ENCODE data around the gene CCDC60. TPM values are rescaled to one million over a fixed set of nuclear protein-coding genes. Genes with fewer than 3 reads are reported as not detected.
"Not testable (repeated sequence)": the region's sequence is repeated elsewhere in the genome, so short reads cannot be mapped to it uniquely, and the experiment has no call there.

The CCDC60 gene
- total and polyA plus RNA-seq, 10 donors, result not detected

DNA sequence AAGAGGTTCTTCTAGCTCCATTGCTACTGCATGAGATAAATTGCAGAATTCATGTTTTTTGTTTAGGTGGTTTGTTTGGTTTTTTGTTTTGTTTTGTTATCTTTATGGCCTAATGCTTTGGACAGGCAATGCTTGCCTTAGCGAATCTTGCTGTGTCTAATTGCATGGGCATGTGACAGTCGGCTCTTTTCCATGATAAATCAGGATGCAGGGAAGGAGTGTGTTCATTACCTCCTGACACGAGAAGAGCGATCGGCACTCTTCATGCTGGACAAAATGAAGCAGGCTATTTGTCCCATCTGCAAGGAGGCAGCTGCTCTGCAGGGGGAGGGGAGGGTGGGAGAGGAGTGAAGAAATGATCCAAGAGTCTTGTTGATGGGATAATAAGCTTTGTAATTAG lies 6.5 kb downstream of the CCDC60 start:
- no peak overlapping the region for H3K27ac ChIP-seq
- peaks cover 0 to 4% (median 0%) of the 10 kb centered on the region in 8 donors for H3K9me3 ChIP-seq
- DNase-seq, result no peak
- no peak overlapping the region for H3K4me3 ChIP-seq
- TF ChIP-seq, protein P1, sequence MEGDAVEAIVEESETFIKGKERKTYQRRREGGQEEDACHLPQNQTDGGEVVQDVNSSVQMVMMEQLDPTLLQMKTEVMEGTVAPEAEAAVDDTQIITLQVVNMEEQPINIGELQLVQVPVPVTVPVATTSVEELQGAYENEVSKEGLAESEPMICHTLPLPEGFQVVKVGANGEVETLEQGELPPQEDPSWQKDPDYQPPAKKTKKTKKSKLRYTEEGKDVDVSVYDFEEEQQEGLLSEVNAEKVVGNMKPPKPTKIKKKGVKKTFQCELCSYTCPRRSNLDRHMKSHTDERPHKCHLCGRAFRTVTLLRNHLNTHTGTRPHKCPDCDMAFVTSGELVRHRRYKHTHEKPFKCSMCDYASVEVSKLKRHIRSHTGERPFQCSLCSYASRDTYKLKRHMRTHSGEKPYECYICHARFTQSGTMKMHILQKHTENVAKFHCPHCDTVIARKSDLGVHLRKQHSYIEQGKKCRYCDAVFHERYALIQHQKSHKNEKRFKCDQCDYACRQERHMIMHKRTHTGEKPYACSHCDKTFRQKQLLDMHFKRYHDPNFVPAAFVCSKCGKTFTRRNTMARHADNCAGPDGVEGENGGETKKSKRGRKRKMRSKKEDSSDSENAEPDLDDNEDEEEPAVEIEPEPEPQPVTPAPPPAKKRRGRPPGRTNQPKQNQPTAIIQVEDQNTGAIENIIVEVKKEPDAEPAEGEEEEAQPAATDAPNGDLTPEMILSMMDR (IDR thresholded peaks at IDR 0.05 in 8 of 11, conservative IDR thresholded peaks at IDR 0.05 in 3 of 11), result no peak
- TF ChIP-seq POLR2AphosphoS5 (IDR thresholded peaks at IDR 0.05), result no peak
- no peak for TF ChIP-seq POLR2A (IDR thresholded peaks at IDR 0.05)
- 73 to 86% (median 80%) methylated on average over 5 of the region's 5 CpGs for WGBS, 5 donors
- peaks cover 0 to 28% (median 0%) of the 10 kb centered on the region in 7 donors for H3K27me3 ChIP-seq (replicated peaks in 1 of 7)
- H3K4me1 ChIP-seq, result no peaks in the 10 kb centered on the region
- no peaks in the 10 kb centered on the region for H3K36me3 ChIP-seq
- intact Hi-C loops (cut with DNase I; ENCODE audit: low total_unique reads), result no loop called here

DNA sequence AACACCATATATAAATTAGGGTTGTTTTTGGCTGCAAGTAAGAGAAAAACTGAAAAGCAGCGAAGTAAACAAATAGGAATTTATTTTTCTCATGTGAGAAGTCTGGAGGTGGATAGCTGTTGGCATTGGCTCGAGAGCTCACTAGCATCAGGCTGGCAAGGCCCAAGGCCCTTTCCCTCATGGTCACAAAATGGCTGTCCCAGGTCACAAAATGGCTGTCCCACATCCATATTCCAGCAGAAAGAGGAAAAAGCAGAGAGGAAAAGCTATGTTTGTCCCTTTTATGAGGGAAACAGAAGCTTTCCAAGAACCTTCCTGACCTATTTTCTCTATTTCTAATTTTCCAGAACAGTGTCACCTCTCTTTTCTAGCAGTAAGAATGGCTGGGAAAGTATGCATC lies 7.5 kb downstream of the CCDC60 start:
- no peak overlapping the region for H3K27ac ChIP-seq
- no peaks in the 10 kb centered on the region for H3K36me3 ChIP-seq
- DNase-seq, result no peak
- H3K4me1 ChIP-seq, result no peaks in the 10 kb centered on the region
- no peak overlapping the region for H3K4me3 ChIP-seq
- TF ChIP-seq, protein P1 (IDR thresholded peaks at IDR 0.05 in 8 of 11, conservative IDR thresholded peaks at IDR 0.05 in 3 of 11), result no peak
- TF ChIP-seq POLR2A (IDR thresholded peaks at IDR 0.05) (no peak), POLR2AphosphoS5 (IDR thresholded peaks at IDR 0.05) (no peak)
- peaks cover 0 to 19% (median 0%) of the 10 kb centered on the region in 7 donors for H3K27me3 ChIP-seq (replicated peaks in 1 of 7)
- intact Hi-C loops (cut with DNase I; ENCODE audit: low total_unique reads), result no loop called here
- peaks cover 0 to 4% (median 0%) of the 10 kb centered on the region in 8 donors for H3K9me3 ChIP-seq
- WGBS, 5 donors, result 73 to 86% (median 76%) methylated on average over 2 of the region's 2 CpGs

DNA sequence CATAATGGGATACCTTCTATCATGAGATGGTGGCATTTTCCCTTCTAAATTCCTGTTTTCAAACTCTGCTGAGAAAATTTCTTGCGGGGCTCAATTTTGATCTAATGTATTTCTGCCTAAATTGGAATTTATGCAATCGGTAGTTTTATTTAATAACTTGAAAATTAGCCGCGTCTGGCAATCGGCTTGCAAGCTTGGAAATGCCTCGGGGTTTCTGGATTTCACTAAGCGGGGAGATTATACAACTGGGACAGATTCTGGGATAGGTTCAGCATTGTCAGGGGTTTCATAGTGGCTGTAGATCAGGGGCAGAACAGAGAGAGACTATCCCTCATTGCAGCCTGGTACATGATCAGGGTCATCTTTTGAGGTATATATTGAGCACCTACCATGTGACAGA lies 8.6 kb downstream of the CCDC60 start:
- Histone ChIP-seq H3K27me3 (replicated peaks in 1 of 7) (peaks cover 0 to 15% (median 0%) of the 10 kb centered on the region in 7 donors), H3K4me3 (no peak overlapping the region), H3K4me1 (no peaks in the 10 kb centered on the region), H3K27ac (no peak overlapping the region), H3K9me3 (peaks cover 0 to 4% (median 0%) of the 10 kb centered on the region in 8 donors), H3K36me3 (no peaks in the 10 kb centered on the region)
- 90 to 97% (median 97%) methylated on average over 7 of the region's 7 CpGs for WGBS, 5 donors
- intact Hi-C loops (cut with DNase I; ENCODE audit: low total_unique reads), result no loop called here
- TF ChIP-seq, protein P1 (IDR thresholded peaks at IDR 0.05 in 8 of 11, conservative IDR thresholded peaks at IDR 0.05 in 3 of 11), result no peak
- no peak for TF ChIP-seq POLR2AphosphoS5 (IDR thresholded peaks at IDR 0.05)
- TF ChIP-seq POLR2A (IDR thresholded peaks at IDR 0.05), result no peak
- DNase-seq, result no peak

DNA sequence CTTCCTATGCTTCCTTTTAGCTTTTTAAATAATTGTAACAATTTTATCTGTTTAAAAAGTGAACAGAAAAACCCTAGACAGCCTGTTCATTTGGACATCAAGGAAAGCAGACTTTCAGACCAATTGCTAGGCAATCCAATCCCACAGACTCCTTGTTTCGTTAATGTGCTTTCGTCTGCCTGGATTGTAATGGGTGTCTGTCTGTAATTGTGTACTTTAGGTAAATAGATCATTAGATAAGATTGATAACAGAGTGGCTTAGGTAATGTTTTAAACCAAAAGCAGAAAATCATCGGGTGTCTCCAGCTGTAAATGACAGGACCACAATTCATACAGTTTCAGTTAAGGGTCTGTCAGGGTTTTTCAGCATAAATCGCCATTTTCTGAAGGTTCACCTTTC lies 19.6 kb downstream of the CCDC60 start:
- Histone ChIP-seq H3K27ac (no peak overlapping the region), H3K4me1 (no peaks in the 10 kb centered on the region), H3K36me3 (no peaks in the 10 kb centered on the region), H3K27me3 (replicated peaks in 1 of 7) (peaks cover 0 to 3% (median 0%) of the 10 kb centered on the region in 7 donors), H3K9me3 (peaks cover 0 to 31% (median 12%) of the 10 kb centered on the region in 8 donors), H3K4me3 (no peak overlapping the region)
- intact Hi-C loops (cut with DNase I; ENCODE audit: low total_unique reads), result no loop called here
- DNase-seq, result no peak
- 56 to 68% (median 66%) methylated on average over 4 of the region's 4 CpGs for WGBS, 5 donors
- TF ChIP-seq POLR2A (IDR thresholded peaks at IDR 0.05) (no peak), POLR2AphosphoS5 (IDR thresholded peaks at IDR 0.05) (no peak)
- TF ChIP-seq, protein P1 (IDR thresholded peaks at IDR 0.05 in 8 of 11, conservative IDR thresholded peaks at IDR 0.05 in 3 of 11), result no peak

DNA sequence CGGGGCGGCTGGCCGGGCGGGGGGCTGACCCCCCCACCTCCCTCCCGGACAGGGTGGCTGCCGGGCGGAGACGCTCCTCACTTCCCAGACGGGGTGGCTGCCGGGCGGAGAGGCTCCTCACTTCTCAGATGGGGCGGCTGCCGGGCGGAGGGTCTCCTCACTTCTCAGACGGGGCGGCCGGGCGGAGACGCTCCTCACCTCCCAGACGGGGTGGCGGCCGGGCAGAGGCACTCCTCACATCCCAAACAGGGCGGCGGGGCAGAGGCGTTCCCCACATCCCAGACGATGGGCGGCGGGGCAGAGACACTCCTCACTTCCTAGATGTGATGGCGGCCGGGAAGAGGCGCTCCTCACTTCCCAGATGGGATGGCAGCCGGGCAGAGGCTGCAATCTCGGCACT lies 25.8 kb downstream of the CCDC60 start:
- H3K4me3 ChIP-seq; H3K36me3 ChIP-seq; H3K27me3 ChIP-seq (replicated peaks in 1 of 7); H3K4me1 ChIP-seq; H3K27ac ChIP-seq; DNase-seq; intact Hi-C loops (cut with DNase I; ENCODE audit: low total_unique reads): not testable (repeated sequence)
- WGBS, 5 donors, result 91 to 98% (median 95%) methylated on average over 11 to 28 of the region's 33 CpGs; no CpG with 5 or more reads in 1 of the 5 donors
- peaks cover 0 to 16% (median 0%) of the 10 kb centered on the region in 8 donors for H3K9me3 ChIP-seq
